HepG2 (cell line): ENCODE data around the gene DNAJC2. TPM values are rescaled to one million over a fixed set of nuclear protein-coding genes. Genes with fewer than 3 reads are reported as not detected.

Source experiments
- HMGXB3 ChIP-seq: sonication (generic); formaldehyde crosslinking; IDR thresholded peaks from 2 replicates; pipeline ENCODE4 v1.4.0; 2020; ENCODE audit warnings: missing genetic modification reagents, borderline replicate concordance
- HNF1B ChIP-seq: sonication (generic); formaldehyde crosslinking; IDR thresholded peaks from 2 replicates; pipeline ENCODE4 v1.5.1; 2020; ENCODE audit warnings: mild to moderate bottlenecking, moderate library complexity, missing genetic modification reagents
- MTA1 ChIP-seq: sonication (generic); formaldehyde crosslinking; IDR thresholded peaks from 2 replicates; pipeline ENCODE4 v1.4.0; 2020; ENCODE audit warnings: missing genetic modification reagents, mild to moderate bottlenecking, borderline replicate concordance
- NCOR1 ChIP-seq: fragments of 200-600 bp; sonication (generic); IDR thresholded peaks from 2 replicates; pipeline ENCODE4 v1.7.0; 2017; ENCODE audit warnings: antibody characterized with exemption, low read length, borderline replicate concordance
- SMAD1 ChIP-seq: sonication (generic); formaldehyde crosslinking; IDR thresholded peaks from 2 replicates; pipeline ENCODE4 v1.4.0; 2020; ENCODE audit warnings: missing genetic modification reagents, low read depth, mild to moderate bottlenecking, borderline replicate concordance
- SNAI1 ChIP-seq: sonication (generic); formaldehyde crosslinking; IDR thresholded peaks from 2 replicates; pipeline ENCODE4 v1.5.0; 2020; ENCODE audit warnings: mild to moderate bottlenecking, missing genetic modification reagents, borderline replicate concordance
- ZBTB33 ChIP-seq: sonication (generic); formaldehyde crosslinking; IDR thresholded peaks from 2 replicates; pipeline ENCODE4 v1.4.0; 2020; ENCODE audit warnings: missing genetic modification reagents
- ZBTB42 ChIP-seq: sonication (generic); formaldehyde crosslinking; IDR thresholded peaks from 2 replicates; pipeline ENCODE4 v1.5.0; 2020; ENCODE audit warnings: mild to moderate bottlenecking, missing genetic modification reagents
- ZGPAT ChIP-seq: IDR thresholded peaks from 2 replicates; pipeline ENCODE4 v1.6.1; 2016; ENCODE audit warnings: mild to moderate bottlenecking
- ZNF18 ChIP-seq: sonication (generic); formaldehyde crosslinking; IDR thresholded peaks from 2 replicates; pipeline ENCODE4 v1.8.0; 2022; ENCODE audit warnings: mild to moderate bottlenecking, missing genetic modification reagents; ENCODE audit not compliant: insufficient replicate concordance
- ZNF225 ChIP-seq: sonication (generic); formaldehyde crosslinking; IDR thresholded peaks from 2 replicates; pipeline ENCODE4 v1.4.0; 2020; ENCODE audit warnings: mild to moderate bottlenecking, missing genetic modification reagents
- ZNF362 ChIP-seq: sonication (generic); formaldehyde crosslinking; IDR thresholded peaks from 2 replicates; pipeline ENCODE4 v1.4.0; 2020; ENCODE audit warnings: missing genetic modification reagents, mild to moderate bottlenecking, borderline replicate concordance
- ZNF598 ChIP-seq: sonication (generic); formaldehyde crosslinking; IDR thresholded peaks from 2 replicates; pipeline ENCODE4 v1.5.1; 2020; ENCODE audit warnings: mild to moderate bottlenecking, missing genetic modification reagents, borderline replicate concordance
- polyA plus RNA-seq, 8 experiments: library from polyadenylated mRNA; depleted of rRNA in 3 of 8; stranded (reverse) in 7 of 8; unstranded in 1 of 8; fragments of >200 nt; fragmentation: Illumina TruSeq in 4 of 8; extraction: Trizol in 4 of 8; gene quantifications; 2 replicates each; pipeline versions ENCODE4 v1.2.1 to v1.2.3, GENCODE V29; 2011 to 2016; ENCODE audit warnings: low read depth in 4 of 8, missing spikeins in 1 of 8, mixed read lengths in 1 of 8; ENCODE audit not compliant: insufficient read depth in 1 of 8
- total RNA-seq, 5 experiments: library from RNA; depleted of rRNA; stranded (reverse); fragments of >200 nt; fragmentation: Illumina TruSeq; extraction: Trizol; gene quantifications; 2 replicates each; pipeline ENCODE4 v1.2.3, GENCODE V29; 2016; ENCODE audit warnings: low read depth in 1 of 5

The DNAJC2 gene
- total and polyA plus RNA-seq, 2 of the 13 experiments (the other 11 are each of a cell fraction or from before 2014, with no cell fraction given): 19.6 to 42.0 TPM

- peak; percentile 50 for TF ChIP-seq ZNF18
- no peak for TF ChIP-seq NCOR1
- peak; percentile 93 for TF ChIP-seq HNF1B (CRISPR knock-in tag)
- peak; percentile 42; the same call in 1 of the 2 replicates for TF ChIP-seq ZNF362
- TF ChIP-seq ZNF598 (CRISPR knock-in tag): no peak; the same call in 1 of the 2 replicates
- peak; percentile 59; the same call in 1 of the 2 replicates for TF ChIP-seq HMGXB3 (CRISPR knock-in tag)
- 0 out of 2 replicates have a peak, but pooled peaks have one; percentile 43 for TF ChIP-seq SNAI1 (CRISPR knock-in tag)
- peak; percentile 65; the same call in 1 of the 2 replicates for TF ChIP-seq MTA1 (CRISPR knock-in tag)
- TF ChIP-seq ZNF225 (CRISPR knock-in tag): peak; percentile 96
- TF ChIP-seq ZBTB33 (CRISPR knock-in tag): peak; percentile 38; the same call in 1 of the 2 replicates
- peak; percentile 95 for TF ChIP-seq ZGPAT (CRISPR knock-in tag)
- TF ChIP-seq ZBTB42: 0 out of 2 replicates have a peak, but pooled peaks have one; percentile 82
- TF ChIP-seq SMAD1 (CRISPR knock-in tag): peak; percentile 95; the same call in 1 of the 2 replicates
Measured at GRCh38 chr7:103296901-103297836, 47.4 kb downstream of the DNAJC2 start, which contains the start of gene PMPCB (continued).
